HepG2 (cell line): Measurements from ENCODE around the gene SF3B6. TPM values are rescaled to one million over a fixed set of nuclear protein-coding genes. Genes with fewer than 3 reads are reported as not detected.

Experiments used
- ASH2L ChIP-seq: fragments of 300-600, 200-600 bp; sonication (generic); IDR thresholded peaks from 2 replicates; pipeline ENCODE4 v1.7.0; 2017; ENCODE audit warnings: low read depth, mild to moderate bottlenecking, moderate library complexity, mixed read lengths, low read length; ENCODE audit not compliant: insufficient read length
- BATF2 ChIP-seq: sonication (generic); formaldehyde crosslinking; IDR thresholded peaks from 2 replicates; pipeline ENCODE4 v1.8.0; 2022; ENCODE audit warnings: mild to moderate bottlenecking, missing genetic modification reagents, moderate library complexity
- CENPX ChIP-seq: sonication (generic); formaldehyde crosslinking; IDR thresholded peaks from 2 replicates; pipeline ENCODE4 v1.9.0; 2021; ENCODE audit warnings: mild to moderate bottlenecking, missing genetic modification reagents, moderate library complexity
- HIVEP1 ChIP-seq: sonication (generic); formaldehyde crosslinking; IDR thresholded peaks from 2 replicates; pipeline ENCODE4 v1.4.0; 2020; ENCODE audit warnings: mild to moderate bottlenecking, missing genetic modification reagents
- MAFG ChIP-seq: sonication (generic); formaldehyde crosslinking; IDR thresholded peaks from 2 replicates; pipeline ENCODE4 v1.5.1; 2020; ENCODE audit warnings: mild to moderate bottlenecking, missing genetic modification reagents
- MXD4 ChIP-seq: IDR thresholded peaks from 2 replicates; pipeline ENCODE4 v1.6.1; 2016; ENCODE audit warnings: mild to moderate bottlenecking, missing biosample characterization, missing genetic modification reagents
- PRDM4 ChIP-seq: sonication (generic); formaldehyde crosslinking; IDR thresholded peaks from 2 replicates; pipeline ENCODE4 v1.9.0; 2021; ENCODE audit warnings: missing genetic modification reagents, borderline replicate concordance
- PRMT3 ChIP-seq: sonication (generic); formaldehyde crosslinking; IDR thresholded peaks from 2 replicates; pipeline ENCODE4 v1.8.1; 2022; ENCODE audit warnings: low read depth, mild to moderate bottlenecking, moderate library complexity, missing genetic modification reagents, borderline replicate concordance
- SMARCE1 ChIP-seq: fragments of 450-650 bp; IDR thresholded peaks from 2 replicates; pipeline ENCODE4 v1.6.1; 2017; ENCODE audit warnings: borderline replicate concordance
- XBP1 ChIP-seq: sonication (generic); formaldehyde crosslinking; IDR thresholded peaks from 2 replicates; pipeline ENCODE4 v1.5.0; 2020; ENCODE audit warnings: missing genetic modification reagents
- YEATS4 ChIP-seq: sonication (generic); formaldehyde crosslinking; IDR thresholded peaks from 2 replicates; pipeline ENCODE4 v1.4.0; 2020; ENCODE audit warnings: missing genetic modification reagents, borderline replicate concordance
- ZBTB1 ChIP-seq: sonication (generic); formaldehyde crosslinking; IDR thresholded peaks from 2 replicates; pipeline ENCODE4 v1.4.0; 2020; ENCODE audit warnings: missing genetic modification reagents, borderline replicate concordance
- ZFYVE20 ChIP-seq: sonication (generic); formaldehyde crosslinking; IDR thresholded peaks from 2 replicates; pipeline ENCODE4 v1.8.0; 2023; ENCODE audit warnings: low read depth, mild to moderate bottlenecking, moderate library complexity, missing genetic modification reagents, borderline replicate concordance
- ZNF34 ChIP-seq: sonication (generic); formaldehyde crosslinking; IDR thresholded peaks from 2 replicates; pipeline ENCODE4 v1.4.0; 2020; ENCODE audit warnings: mild to moderate bottlenecking, missing genetic modification reagents, borderline replicate concordance
- ZNF619 ChIP-seq: sonication (generic); formaldehyde crosslinking; IDR thresholded peaks from 2 replicates; pipeline ENCODE4 v1.4.0; 2020; ENCODE audit warnings: mild to moderate bottlenecking, missing genetic modification reagents
- polyA plus RNA-seq, 8 experiments: library from polyadenylated mRNA; depleted of rRNA in 3 of 8; stranded (reverse) in 7 of 8; unstranded in 1 of 8; fragments of >200 nt; fragmentation: Illumina TruSeq in 4 of 8; extraction: Trizol in 4 of 8; gene quantifications; 2 replicates each; pipeline versions ENCODE4 v1.2.1 to v1.2.3, GENCODE V29; 2011 to 2016; ENCODE audit warnings: low read depth in 4 of 8, missing spikeins in 1 of 8, mixed read lengths in 1 of 8; ENCODE audit not compliant: insufficient read depth in 1 of 8
- total RNA-seq, 5 experiments: library from RNA; depleted of rRNA; stranded (reverse); fragments of >200 nt; fragmentation: Illumina TruSeq; extraction: Trizol; gene quantifications; 2 replicates each; pipeline ENCODE4 v1.2.3, GENCODE V29; 2016; ENCODE audit warnings: low read depth in 1 of 5
- TF ChIP-seq, protein P1 (sequence below): conservative IDR thresholded peaks from 2 replicates; pipeline ENCODE4 v1.6.1; 2018; ENCODE audit warnings: missing genetic modification reagents
- TF ChIP-seq, protein P2 (sequence below): sonication (generic); formaldehyde crosslinking; IDR thresholded peaks from 2 replicates; pipeline ENCODE4 v1.4.0; 2020; ENCODE audit warnings: missing genetic modification reagents
- TF ChIP-seq, protein P3 (sequence below): sonication (generic); formaldehyde crosslinking; IDR thresholded peaks from 2 replicates; pipeline ENCODE4 v1.4.0; 2020; ENCODE audit warnings: mild to moderate bottlenecking, missing genetic modification reagents

The SF3B6 gene
- total and polyA plus RNA-seq, 2 of the 13 experiments (the other 11 are each of a cell fraction or from before 2014, with no cell fraction given), result 177 to 182 TPM

DNA sequence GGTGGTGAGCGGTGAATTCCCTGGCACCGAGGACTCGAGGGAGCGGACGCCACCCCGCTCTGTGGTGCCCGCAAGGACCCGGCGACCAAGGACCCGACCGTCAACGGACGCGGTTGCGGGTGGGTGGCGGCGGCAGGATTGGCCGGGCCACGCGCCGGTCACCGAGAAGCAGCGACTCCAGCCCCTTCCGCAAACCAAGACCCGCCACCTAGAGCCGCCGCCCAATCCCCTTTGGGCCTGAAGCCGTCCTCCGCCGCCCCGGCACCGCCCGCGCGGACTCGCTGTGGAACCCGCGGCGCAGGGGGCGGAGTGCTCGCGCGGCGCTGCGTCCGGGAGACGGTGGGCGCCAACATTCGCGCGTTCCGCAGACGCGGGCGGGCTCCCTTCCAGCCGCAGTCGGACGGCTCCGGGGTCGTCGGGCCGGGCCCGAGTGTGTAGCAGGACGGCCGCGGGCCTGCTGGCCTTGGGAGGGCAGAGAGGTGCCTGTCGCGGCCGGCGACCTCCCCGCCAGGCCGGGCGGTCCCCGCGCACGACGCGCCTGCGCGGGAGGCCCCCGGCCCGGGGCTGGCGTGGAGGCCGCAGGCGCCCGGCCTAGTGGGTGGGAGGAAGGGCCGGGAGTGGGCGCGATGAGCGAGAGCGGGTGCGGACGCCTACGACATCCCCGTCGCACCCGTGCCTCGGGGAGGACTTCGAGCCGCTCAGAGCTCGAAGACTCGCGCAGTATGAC is 47.2 kb upstream of the SF3B6 start, which contains the start of the genes FAM228B and PFN4 (continued):
- TF ChIP-seq YEATS4 (CRISPR knock-in tag), result peak; percentile 87; the same call in 1 of the 2 replicates
- TF ChIP-seq, protein P1, sequence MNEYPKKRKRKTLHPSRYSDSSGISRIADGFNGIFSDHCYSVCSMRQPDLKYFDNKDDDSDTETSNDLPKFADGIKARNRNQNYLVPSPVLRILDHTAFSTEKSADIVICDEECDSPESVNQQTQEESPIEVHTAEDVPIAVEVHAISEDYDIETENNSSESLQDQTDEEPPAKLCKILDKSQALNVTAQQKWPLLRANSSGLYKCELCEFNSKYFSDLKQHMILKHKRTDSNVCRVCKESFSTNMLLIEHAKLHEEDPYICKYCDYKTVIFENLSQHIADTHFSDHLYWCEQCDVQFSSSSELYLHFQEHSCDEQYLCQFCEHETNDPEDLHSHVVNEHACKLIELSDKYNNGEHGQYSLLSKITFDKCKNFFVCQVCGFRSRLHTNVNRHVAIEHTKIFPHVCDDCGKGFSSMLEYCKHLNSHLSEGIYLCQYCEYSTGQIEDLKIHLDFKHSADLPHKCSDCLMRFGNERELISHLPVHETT (CRISPR knock-in tag), result no peak; the same call in 1 of the 2 replicates
- TF ChIP-seq, protein P2, sequence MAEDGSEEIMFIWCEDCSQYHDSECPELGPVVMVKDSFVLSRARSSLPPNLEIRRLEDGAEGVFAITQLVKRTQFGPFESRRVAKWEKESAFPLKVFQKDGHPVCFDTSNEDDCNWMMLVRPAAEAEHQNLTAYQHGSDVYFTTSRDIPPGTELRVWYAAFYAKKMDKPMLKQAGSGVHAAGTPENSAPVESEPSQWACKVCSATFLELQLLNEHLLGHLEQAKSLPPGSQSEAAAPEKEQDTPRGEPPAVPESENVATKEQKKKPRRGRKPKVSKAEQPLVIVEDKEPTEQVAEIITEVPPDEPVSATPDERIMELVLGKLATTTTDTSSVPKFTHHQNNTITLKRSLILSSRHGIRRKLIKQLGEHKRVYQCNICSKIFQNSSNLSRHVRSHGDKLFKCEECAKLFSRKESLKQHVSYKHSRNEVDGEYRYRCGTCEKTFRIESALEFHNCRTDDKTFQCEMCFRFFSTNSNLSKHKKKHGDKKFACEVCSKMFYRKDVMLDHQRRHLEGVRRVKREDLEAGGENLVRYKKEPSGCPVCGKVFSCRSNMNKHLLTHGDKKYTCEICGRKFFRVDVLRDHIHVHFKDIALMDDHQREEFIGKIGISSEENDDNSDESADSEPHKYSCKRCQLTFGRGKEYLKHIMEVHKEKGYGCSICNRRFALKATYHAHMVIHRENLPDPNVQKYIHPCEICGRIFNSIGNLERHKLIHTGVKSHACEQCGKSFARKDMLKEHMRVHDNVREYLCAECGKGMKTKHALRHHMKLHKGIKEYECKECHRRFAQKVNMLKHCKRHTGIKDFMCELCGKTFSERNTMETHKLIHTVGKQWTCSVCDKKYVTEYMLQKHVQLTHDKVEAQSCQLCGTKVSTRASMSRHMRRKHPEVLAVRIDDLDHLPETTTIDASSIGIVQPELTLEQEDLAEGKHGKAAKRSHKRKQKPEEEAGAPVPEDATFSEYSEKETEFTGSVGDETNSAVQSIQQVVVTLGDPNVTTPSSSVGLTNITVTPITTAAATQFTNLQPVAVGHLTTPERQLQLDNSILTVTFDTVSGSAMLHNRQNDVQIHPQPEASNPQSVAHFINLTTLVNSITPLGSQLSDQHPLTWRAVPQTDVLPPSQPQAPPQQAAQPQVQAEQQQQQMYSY, result peak; percentile 63
- TF ChIP-seq ASH2L, result peak; percentile 83
- TF ChIP-seq SMARCE1, result no peak
- no peak for TF ChIP-seq CENPX
- TF ChIP-seq XBP1 (CRISPR knock-in tag), result peak; percentile 69; the same call in 1 of the 2 replicates
- no peak for TF ChIP-seq PRDM4 (CRISPR knock-in tag)
- TF ChIP-seq ZNF619 (CRISPR knock-in tag), result peak; percentile 62; the same call in 1 of the 2 replicates
- peak; percentile 75; the same call in 1 of the 2 replicates for TF ChIP-seq MXD4 (CRISPR knock-in tag)
- TF ChIP-seq MAFG (CRISPR knock-in tag), result no peak
- peak; percentile 42; the same call in 1 of the 2 replicates for TF ChIP-seq ZFYVE20
- TF ChIP-seq PRMT3 (CRISPR knock-in tag), result peak; percentile 86; the same call in 1 of the 2 replicates
- TF ChIP-seq BATF2 (CRISPR knock-in tag), result peak; percentile 43; the same call in 1 of the 2 replicates
- TF ChIP-seq HIVEP1 (CRISPR knock-in tag), result peak; percentile 75; the same call in 1 of the 2 replicates
- peak; percentile 76; the same call in 1 of the 2 replicates for TF ChIP-seq ZNF34 (CRISPR knock-in tag)
- TF ChIP-seq, protein P3, sequence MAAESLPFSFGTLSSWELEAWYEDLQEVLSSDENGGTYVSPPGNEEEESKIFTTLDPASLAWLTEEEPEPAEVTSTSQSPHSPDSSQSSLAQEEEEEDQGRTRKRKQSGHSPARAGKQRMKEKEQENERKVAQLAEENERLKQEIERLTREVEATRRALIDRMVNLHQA, result no peak
- TF ChIP-seq ZBTB1 (CRISPR knock-in tag), result 0 out of 2 replicates have a peak, but pooled peaks have one; percentile 18
